Mesenteric fat pad (tissue), 1 donor: ENCODE measurements around the gene RTN4R. TPM values are rescaled to one million over a fixed set of nuclear protein-coding genes. Genes with fewer than 3 reads are reported as not detected.

Experiments
- DNase-seq: peaks from one replicate; pipeline ENCODE4 v3.0.0-alpha.2; 2020; ENCODE audit warnings: low spot score
- total RNA-seq: library from RNA; stranded (reverse); fragmentation: NEBNext Ultra II Directional; extraction: Animal tissue kit (Norgen Biotek cat#: 25700); gene quantifications from one replicate; pipeline ENCODE4 v1.2.1, GENCODE V29; 2021
- donor health status: DM: yes; HTN: yes; CAD: no.

The RTN4R gene
- total RNA-seq, 1 donor from 2014 or later = 0.55 TPM

- no peak for DNase-seq
Measured at GRCh38 chr22:20243537-20244249, 24.4 kb downstream of the RTN4R start.

GRCh38 chr22:20243176-20243536, 25.0 kb downstream of the RTN4R start:
- DNase-seq = no peak

GRCh38 chr22:20242393-20243175, 25.5 kb downstream of the RTN4R start:
- DNase-seq = no peak

- DNase-seq = no peak
Measured at GRCh38 chr22:20241579-20242392, 26.3 kb downstream of the RTN4R start.

GRCh38 chr22:20240900-20241299, 27.2 kb downstream of the RTN4R start:
- no peak for DNase-seq

GRCh38 chr22:20240447-20240764, 27.7 kb downstream of the RTN4R start:
- no peak for DNase-seq

GRCh38 chr22:20239676-20240446, 28.3 kb downstream of the RTN4R start:
- no peak for DNase-seq

GRCh38 chr22:20238901-20239675, 29.0 kb downstream of the RTN4R start:
- no peak for DNase-seq

- no peak for DNase-seq
Measured at GRCh38 chr22:20238536-20238900, 29.6 kb downstream of the RTN4R start.

GRCh38 chr22:20237480-20238440, 30.4 kb downstream of the RTN4R start:
- DNase-seq = no peak

GRCh38 chr22:20236052-20236717, 31.9 kb downstream of the RTN4R start:
- DNase-seq = no peak

- no peak for DNase-seq
Measured at GRCh38 chr22:20235389-20235991, 32.6 kb downstream of the RTN4R start.

GRCh38 chr22:20234760-20235388, 33.2 kb downstream of the RTN4R start:
- DNase-seq = no peak

- no peak for DNase-seq
Measured at GRCh38 chr22:20234314-20234682, 33.8 kb downstream of the RTN4R start.

GRCh38 chr22:20233351-20234313, 34.5 kb downstream of the RTN4R start:
- no peak for DNase-seq

GRCh38 chr22:20232781-20233180, 35.3 kb downstream of the RTN4R start:
- no peak for DNase-seq

GRCh38 chr22:20232237-20232598, 35.9 kb downstream of the RTN4R start:
- DNase-seq = no peak
